Urinary bladder (tissue), 2 donors: ENCODE measurements around the gene RAE1. TPM values are rescaled to one million over a fixed set of nuclear protein-coding genes. Genes with fewer than 3 reads are reported as not detected.

Source experiments
- polyA plus RNA-seq: library from polyadenylated mRNA; stranded (reverse); fragments of 200-250 nt; gene quantifications from one replicate; pipeline ENCODE4 v1.2.3, GENCODE V29; 2013
- small RNA-seq: library from RNA; depleted of rRNA; stranded (forward); fragments of <200 nt; gene quantifications from one replicate; pipeline ENCODE3, GENCODE V24; 2014
- total RNA-seq: library from RNA; depleted of rRNA; stranded (reverse); fragments of >200 nt; gene quantifications from one replicate; pipeline ENCODE4 v1.2.3, GENCODE V29; 2014
- donor health status: healthy.

The RAE1 gene
- total and polyA plus RNA-seq, 2 donors: 20.4 to 23.6 TPM

Small RNAs within 50 kb of the gene (small RNA-seq; reads per million reads assigned to genes)
- gene MIR4325 (not detected), gene RF00019 (not detected), gene RPL39P39 (not detected)

Other genes with a start within 250 kb of the RAE1 start
- 12.1 TPM for gene BMP7, start 84.6 kb upstream of the RAE1 start, total RNA-seq
- gene BMP7, start 84.6 kb upstream of the RAE1 start, polyA plus RNA-seq: 8.5 TPM
- gene SPO11, start 21.5 kb upstream of the RAE1 start, total RNA-seq: not detected
- gene SPO11, start 21.5 kb upstream of the RAE1 start, polyA plus RNA-seq: not detected
- gene RBM38, start 40.1 kb downstream of the RAE1 start, total RNA-seq: 19.5 TPM
- gene RBM38, start 40.1 kb downstream of the RAE1 start, polyA plus RNA-seq: 103 TPM
- gene CTCFL, start 173.9 kb downstream of the RAE1 start, total RNA-seq: not detected
- gene CTCFL, start 173.9 kb downstream of the RAE1 start, polyA plus RNA-seq: not detected
- 0.79 TPM for gene PCK1, start 209.9 kb downstream of the RAE1 start, total RNA-seq
- gene PCK1, start 209.9 kb downstream of the RAE1 start, polyA plus RNA-seq: 2.9 TPM